ENCODE measurements around the gene ODF2. TPM values are rescaled to one million over a fixed set of nuclear protein-coding genes. Genes with fewer than 3 reads are reported as not detected.

Gene ODF2
- total and polyA plus RNA-seq, 3 donors from 2014 or later: 189 to 634 (median 421) TPM

DNA sequence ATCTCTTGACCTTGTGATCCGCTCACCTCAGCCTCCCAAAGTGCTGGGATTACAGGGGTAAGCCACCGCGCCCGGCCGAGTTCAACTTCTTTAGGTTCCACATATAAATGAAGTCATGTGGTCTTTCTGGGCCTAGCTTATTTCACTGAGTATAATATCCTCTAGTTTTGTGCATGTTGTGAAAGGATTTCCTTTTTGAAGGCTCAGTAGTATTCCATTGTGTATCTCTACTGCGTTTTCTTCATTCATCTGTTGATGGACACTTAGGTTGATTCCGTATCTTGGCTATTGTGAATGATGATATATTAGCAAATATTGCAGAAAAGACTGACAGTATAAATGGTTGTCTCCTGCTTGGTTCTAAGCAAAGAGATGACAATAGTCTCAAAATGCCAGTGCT is 20.1 kb downstream of the ODF2 start:
- no peaks in the 10 kb centered on the region for H3K9me3 ChIP-seq
- TF ChIP-seq, protein P1, sequence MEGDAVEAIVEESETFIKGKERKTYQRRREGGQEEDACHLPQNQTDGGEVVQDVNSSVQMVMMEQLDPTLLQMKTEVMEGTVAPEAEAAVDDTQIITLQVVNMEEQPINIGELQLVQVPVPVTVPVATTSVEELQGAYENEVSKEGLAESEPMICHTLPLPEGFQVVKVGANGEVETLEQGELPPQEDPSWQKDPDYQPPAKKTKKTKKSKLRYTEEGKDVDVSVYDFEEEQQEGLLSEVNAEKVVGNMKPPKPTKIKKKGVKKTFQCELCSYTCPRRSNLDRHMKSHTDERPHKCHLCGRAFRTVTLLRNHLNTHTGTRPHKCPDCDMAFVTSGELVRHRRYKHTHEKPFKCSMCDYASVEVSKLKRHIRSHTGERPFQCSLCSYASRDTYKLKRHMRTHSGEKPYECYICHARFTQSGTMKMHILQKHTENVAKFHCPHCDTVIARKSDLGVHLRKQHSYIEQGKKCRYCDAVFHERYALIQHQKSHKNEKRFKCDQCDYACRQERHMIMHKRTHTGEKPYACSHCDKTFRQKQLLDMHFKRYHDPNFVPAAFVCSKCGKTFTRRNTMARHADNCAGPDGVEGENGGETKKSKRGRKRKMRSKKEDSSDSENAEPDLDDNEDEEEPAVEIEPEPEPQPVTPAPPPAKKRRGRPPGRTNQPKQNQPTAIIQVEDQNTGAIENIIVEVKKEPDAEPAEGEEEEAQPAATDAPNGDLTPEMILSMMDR (IDR thresholded peaks at IDR 0.05): no peak
- TF ChIP-seq POLR2A (IDR thresholded peaks at IDR 0.05): no peak

DNA sequence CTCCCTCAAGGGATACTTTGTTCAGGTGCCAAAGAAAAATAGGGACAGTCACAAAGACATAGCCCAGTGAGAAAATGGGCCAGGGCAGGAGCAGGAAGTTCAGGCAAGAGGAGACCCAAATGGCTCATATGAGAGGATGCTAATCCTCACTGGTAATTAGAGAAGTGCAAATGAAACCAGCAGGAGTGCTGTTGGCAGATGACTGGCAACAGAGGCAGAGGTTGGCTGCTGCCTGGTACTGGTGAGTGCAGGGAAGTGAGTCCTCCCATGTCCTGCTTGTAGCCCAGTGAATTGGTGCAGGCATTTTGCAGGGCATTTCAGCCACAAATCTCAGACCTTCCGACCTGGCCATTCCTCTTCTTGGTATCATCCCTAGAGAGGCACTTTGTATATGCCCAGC is 23.5 kb downstream of the ODF2 start:
- 90 to 100% methylated on average over 1 of the region's 1 CpG for WGBS, 2 donors
- intact Hi-C loops (cut with DNase I; ENCODE audit: low total_unique reads): no loop called here
- Histone ChIP-seq H3K27me3 (no peaks in the 10 kb centered on the region), H3K27ac (no peak overlapping the region), H3K9me3 (no peaks in the 10 kb centered on the region), H3K4me1 (no peaks in the 10 kb centered on the region), H3K36me3 (ENCODE audit: low read depth, missing control alignments) (no peaks in the 10 kb centered on the region), H3K4me3 (no peak overlapping the region)
- no peak for DNase-seq
- no peak for TF ChIP-seq POLR2A (IDR thresholded peaks at IDR 0.05)
- TF ChIP-seq, protein P1 (IDR thresholded peaks at IDR 0.05): no peak

More for the DNA sequence above, 20.1 kb downstream of the ODF2 start:
- H3K27ac ChIP-seq: no peak overlapping the region
- no peak for DNase-seq
- no peaks in the 10 kb centered on the region for H3K4me1 ChIP-seq
- intact Hi-C loops (cut with DNase I; ENCODE audit: low total_unique reads): no loop called here
- H3K4me3 ChIP-seq: no peak overlapping the region
- H3K36me3 ChIP-seq (ENCODE audit: low read depth, missing control alignments): no peaks in the 10 kb centered on the region
- whole genome bisulfite sequencing, 2 donors: 98 to 99% methylated on average over 7 of the region's 7 CpGs
- H3K27me3 ChIP-seq: no peaks in the 10 kb centered on the region

DNA sequence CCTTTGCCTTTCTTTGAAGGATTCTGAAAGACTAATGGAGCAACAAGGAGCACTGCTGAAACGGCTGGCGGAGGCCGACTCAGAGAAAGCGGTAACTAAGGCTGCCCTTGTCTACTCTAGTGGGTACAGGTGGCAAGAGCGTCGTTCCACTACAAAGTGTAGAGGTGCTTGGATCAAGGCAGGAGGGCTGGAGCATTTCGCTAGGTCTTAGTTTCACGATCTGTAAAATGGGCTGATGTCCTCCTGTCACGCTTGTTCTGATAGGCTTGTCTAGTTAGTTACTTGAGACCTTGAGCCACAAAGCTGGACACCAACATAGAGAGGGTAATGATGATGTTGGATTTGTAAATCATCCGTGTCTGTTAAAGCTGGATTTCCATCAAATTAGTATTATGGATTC is 25.8 kb downstream of the ODF2 start:
- no peaks in the 10 kb centered on the region for H3K36me3 ChIP-seq (ENCODE audit: low read depth, missing control alignments)
- no peak overlapping the region for H3K27ac ChIP-seq
- H3K27me3 ChIP-seq: no peaks in the 10 kb centered on the region
- intact Hi-C loops (cut with DNase I; ENCODE audit: low total_unique reads): no loop called here
- no peaks in the 10 kb centered on the region for H3K9me3 ChIP-seq
- TF ChIP-seq, protein P1 (IDR thresholded peaks at IDR 0.05): no peak
- no peak for TF ChIP-seq POLR2A (IDR thresholded peaks at IDR 0.05)
- H3K4me3 ChIP-seq: no peak overlapping the region
- DNase-seq: no peak
- H3K4me1 ChIP-seq: no peaks in the 10 kb centered on the region
- 95 to 97% methylated on average over 10 of the region's 10 CpGs for WGBS, 2 donors

DNA sequence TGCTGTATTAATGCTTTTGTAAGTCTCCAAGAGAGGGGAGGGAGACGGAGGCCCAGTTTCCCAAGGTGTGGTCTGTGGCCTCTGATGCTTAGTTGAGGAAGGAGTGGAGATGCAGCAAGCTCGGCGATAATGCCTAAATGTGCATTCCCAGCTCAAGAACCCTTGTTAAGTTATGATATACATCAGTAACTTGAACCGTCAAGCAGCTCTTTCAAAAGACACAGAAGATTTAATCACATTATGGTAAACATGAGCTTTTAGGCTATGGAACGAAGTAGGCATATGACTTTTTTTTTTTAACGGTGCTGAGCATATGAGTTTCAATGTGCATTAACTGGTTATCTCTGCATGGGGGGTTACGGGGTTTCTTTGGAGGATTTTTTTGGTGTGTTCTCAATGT is 26.4 kb downstream of the ODF2 start:
- no peak for DNase-seq

More for the DNA sequence above, 26.4 kb downstream of the ODF2 start:
- no peaks in the 10 kb centered on the region for H3K36me3 ChIP-seq (ENCODE audit: low read depth, missing control alignments)
- WGBS, 2 donors: 93 to 95% methylated on average over 7 of the region's 7 CpGs
- intact Hi-C loops (cut with DNase I; ENCODE audit: low total_unique reads): no loop called here
- no peaks in the 10 kb centered on the region for H3K9me3 ChIP-seq
- no peaks in the 10 kb centered on the region for H3K27me3 ChIP-seq
- no peak overlapping the region for H3K4me3 ChIP-seq
- H3K4me1 ChIP-seq: no peaks in the 10 kb centered on the region
- no peak overlapping the region for H3K27ac ChIP-seq
- TF ChIP-seq POLR2A (IDR thresholded peaks at IDR 0.05): no peak
- TF ChIP-seq, protein P1 (IDR thresholded peaks at IDR 0.05): no peak

All from testis (tissue), 3 donors.